Activated naive CD4-positive, alpha-beta T cell treated with anti-CD3 and anti-CD28 coated beads, Interleukin-2, amount 10 ng/mL, durations not matched to agents 7 days and 5 days (primary cell): ENCODE results near the gene MT1M.
"Not testable (repeated sequence)": the region's sequence is repeated elsewhere in the genome, so short reads cannot be mapped to it uniquely, and the experiment has no call there.

Experiments used
- CTCF ChIA-PET: fragments of 350-600 bp; sonication (Branson Sonifier 250); formaldehyde crosslinking; loops from one replicate; lab custom pipeline; 2021; ENCODE audit warnings: antibody characterized with exemption; lab: Charles Lee
- DNase-seq: peaks from one replicate; pipeline ENCODE4 v3.0.0-alpha.2; 2020
- H3K27ac Mint-ChIP-seq: one replicate; pipeline ENCODE4 v1.8.0; 2021; ENCODE audit warnings: mild to moderate bottlenecking, moderate library complexity, mixed read lengths
- H3K27me3 Mint-ChIP-seq: one replicate; pipeline ENCODE4 v1.8.0; 2021; ENCODE audit warnings: mild to moderate bottlenecking, mixed read lengths
- H3K36me3 Mint-ChIP-seq: one replicate; pipeline ENCODE4 v1.8.0; 2021; ENCODE audit warnings: mixed read lengths
- H3K4me1 Mint-ChIP-seq: one replicate; pipeline ENCODE4 v1.8.0; 2021; ENCODE audit warnings: mixed read lengths
- H3K4me3 Mint-ChIP-seq: one replicate; pipeline ENCODE4 v1.8.0; 2021; ENCODE audit warnings: mild to moderate bottlenecking, moderate library complexity, mixed read lengths
- H3K9me3 Mint-ChIP-seq: one replicate; pipeline ENCODE4 v1.8.0; 2021; ENCODE audit warnings: mixed read lengths

Gene MT1M

GRCh38 chr16:56657555-56658326 lies 25.3 kb downstream of the MT1M start, which contains the start of gene MT1F:
TSS of gene MT1F (plus strand) at chr16:56657959. CDS start at chr16:56658059, 100 bp downstream.
- Mint-ChIP-seq H3K9me3 (no peaks in the 10 kb centered on the region), H3K4me1 (peaks cover 31% of the 10 kb centered on the region), H3K27ac (peak within 1 kb of the TSS; percentile 88), H3K36me3 (peaks cover 7% of the 10 kb centered on the region), H3K27me3 (peaks cover 58% of the 10 kb centered on the region), H3K4me3 (peak within 1 kb of the TSS; percentile 98)
- peak; percentile 87 for DNase-seq
- CTCF ChIA-PET, result no interaction called here

- H3K27ac Mint-ChIP-seq, result peak overlapping the region; percentile 88
- no peak for DNase-seq
- CTCF ChIA-PET, result no interaction called here
- H3K9me3 Mint-ChIP-seq, result no peaks in the 10 kb centered on the region
- H3K36me3 Mint-ChIP-seq, result peaks cover 7% of the 10 kb centered on the region
- H3K27me3 Mint-ChIP-seq, result peaks cover 58% of the 10 kb centered on the region
- H3K4me3 Mint-ChIP-seq, result peak overlapping the region; percentile 98
- peaks cover 36% of the 10 kb centered on the region for H3K4me1 Mint-ChIP-seq
Measured at GRCh38 chr16:56658327-56658875, 25.9 kb downstream of the MT1M start.

- H3K4me1 Mint-ChIP-seq, result peaks cover 41% of the 10 kb centered on the region
Measured at GRCh38 chr16:56662357-56663354, 30.2 kb downstream of the MT1M start.

GRCh38 chr16:56664506-56664905 lies 32.0 kb downstream of the MT1M start:
- Mint-ChIP-seq H3K27me3 (peaks cover 77% of the 10 kb centered on the region), H3K36me3 (peaks cover 7% of the 10 kb centered on the region), H3K27ac (no peak overlapping the region), H3K4me3 (no peak overlapping the region), H3K4me1 (peaks cover 45% of the 10 kb centered on the region), H3K9me3 (no peaks in the 10 kb centered on the region)
- DNase-seq, result no peak
- CTCF ChIA-PET, result no interaction called here

More at GRCh38 chr16:56662357-56663354, 30.2 kb downstream of the MT1M start:
- CTCF ChIA-PET, result interaction anchor here (1.2 to 2.1 kb wide), 4 partner anchors 11 to 22 kb away, joined by 4 to 6 read pairs (median 5); no protein-coding TSS in a partner anchor
- peak overlapping the region; percentile 9 for H3K27ac Mint-ChIP-seq
- H3K4me3 Mint-ChIP-seq, result peak overlapping the region; percentile 79
- H3K36me3 Mint-ChIP-seq, result peaks cover 7% of the 10 kb centered on the region
- H3K9me3 Mint-ChIP-seq, result no peaks in the 10 kb centered on the region
- peaks cover 70% of the 10 kb centered on the region for H3K27me3 Mint-ChIP-seq
- peak; percentile 59 for DNase-seq

GRCh38 chr16:56665286-56666261 lies 33.1 kb downstream of the MT1M start:
- DNase-seq, H3K4me3 Mint-ChIP-seq, H3K27ac Mint-ChIP-seq, CTCF ChIA-PET, H3K9me3 Mint-ChIP-seq, H3K36me3 Mint-ChIP-seq: not testable (repeated sequence)
- Mint-ChIP-seq H3K27me3 (peaks cover 88% of the 10 kb centered on the region), H3K4me1 (peaks cover 51% of the 10 kb centered on the region)

DNA sequence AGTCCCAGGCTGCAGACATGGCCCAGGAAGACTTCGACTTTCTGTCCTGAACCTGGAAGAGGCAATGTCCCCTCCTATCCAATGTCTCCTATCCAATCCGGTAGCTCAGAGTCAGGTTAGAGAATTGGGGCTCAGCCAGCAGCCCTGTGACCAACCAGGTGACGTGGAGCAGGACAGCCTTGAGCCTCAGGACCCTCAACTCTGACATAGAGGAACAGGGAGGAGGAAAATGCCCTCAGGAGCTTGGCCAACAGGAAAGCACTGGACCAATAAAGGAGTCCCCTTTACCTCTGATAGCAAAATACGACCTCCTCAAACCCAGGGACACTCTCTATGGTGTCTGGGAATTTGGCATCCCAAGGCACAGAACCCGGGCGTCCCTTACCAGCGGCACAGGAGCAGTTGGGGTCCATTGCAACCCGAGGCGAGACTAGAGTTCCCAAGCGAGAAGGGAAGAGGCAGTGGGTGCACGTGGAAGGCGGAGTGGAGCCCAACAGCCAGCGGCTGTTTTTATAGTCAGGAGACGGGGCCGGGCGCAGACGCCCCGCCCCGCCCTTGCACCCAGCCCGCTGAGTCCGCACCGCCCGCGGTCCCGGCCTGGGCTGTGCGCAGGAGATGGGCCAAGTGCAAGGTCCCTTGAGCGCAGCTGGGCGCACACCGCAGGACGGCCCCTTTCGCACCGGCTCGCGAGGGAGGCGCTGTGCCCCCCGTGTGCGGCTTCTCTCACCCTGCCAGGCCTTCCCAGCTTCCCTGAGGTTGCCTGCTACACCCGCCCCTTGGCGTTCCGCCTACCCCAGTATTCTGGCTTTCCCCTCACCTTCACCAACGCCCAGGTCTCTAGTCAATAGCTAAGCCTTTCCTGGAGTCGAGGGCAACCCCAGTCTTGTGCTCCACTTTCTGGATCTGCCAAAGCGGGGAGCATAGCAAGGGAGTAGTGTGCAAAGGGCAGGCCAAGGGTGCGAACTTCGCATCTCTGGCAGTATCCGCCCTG lies 35.4 kb downstream of the MT1M start, which contains the start of gene MT1G:
Gene MT1G (minus strand): TSS at position 485 of the 991 bp plus-strand sequence. CDS start 72 bp downstream, at position 413.
- Mint-ChIP-seq H3K27ac (no peak within 1 kb of the TSS), H3K27me3 (peaks cover 96% of the 10 kb centered on the region)
- peak; percentile 66 for DNase-seq

DNA sequence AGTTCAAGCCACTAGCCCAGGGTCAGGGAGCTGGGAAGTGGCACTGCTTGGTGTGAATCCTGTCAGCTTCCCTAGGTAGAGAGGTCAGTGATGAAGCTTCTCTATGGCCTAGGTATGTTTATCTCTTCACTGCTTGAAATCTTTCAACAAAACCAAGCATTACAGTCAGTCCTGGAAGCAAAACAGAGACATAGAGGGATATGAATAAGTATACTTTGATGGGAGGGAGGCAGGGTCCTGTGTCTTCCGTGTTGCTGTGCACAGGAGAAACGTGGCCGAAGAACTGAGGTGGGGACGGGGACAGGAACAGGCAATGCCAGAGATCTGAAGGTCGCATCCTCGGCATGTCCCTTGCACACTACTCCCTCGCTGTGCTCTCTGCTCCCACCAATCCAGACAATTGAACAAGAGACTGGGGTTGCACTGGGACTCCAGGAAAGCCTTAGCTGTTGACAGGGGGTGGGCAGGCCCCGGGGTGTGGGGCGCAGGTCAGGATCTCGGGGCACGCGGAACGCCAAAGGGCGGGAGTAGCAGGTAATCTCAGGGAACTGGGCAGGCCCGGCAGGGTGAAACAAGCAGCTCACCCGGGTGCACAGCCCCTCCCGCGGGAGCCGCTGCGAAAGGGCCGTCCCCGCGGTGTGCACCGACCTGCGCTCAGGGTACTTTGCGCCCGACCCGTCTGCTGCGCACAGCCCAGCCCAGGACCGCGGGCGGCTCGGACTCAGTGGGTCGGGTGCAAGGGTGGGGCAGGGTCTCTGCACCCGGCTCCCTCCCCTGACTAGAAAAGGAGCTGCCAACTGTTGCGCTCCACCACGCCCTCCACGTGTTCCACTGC lies 36.8 kb downstream of the MT1M start, which contains the start of gene MT1H:
Gene MT1H (plus strand): TSS at position 810 of the 835 bp plus-strand sequence. CDS start 71 bp downstream, outside the sequence.
- H3K4me3 Mint-ChIP-seq, result peak within 1 kb of the TSS; percentile 28
- H3K27me3 Mint-ChIP-seq, result peaks cover 95% of the 10 kb centered on the region
- no peaks in the 10 kb centered on the region for H3K9me3 Mint-ChIP-seq
- CTCF ChIA-PET, result interaction anchor here (0.9 to 3.0 kb wide), 4 partner anchors 8 to 33 kb away, joined by 3 to 8 read pairs (median 4); no protein-coding TSS in a partner anchor
- peaks cover 2% of the 10 kb centered on the region for H3K36me3 Mint-ChIP-seq
- peaks cover 38% of the 10 kb centered on the region for H3K4me1 Mint-ChIP-seq
- H3K27ac Mint-ChIP-seq, result no peak within 1 kb of the TSS
- DNase-seq, result peak; percentile 39

More for the DNA sequence above, 35.4 kb downstream of the MT1M start, which contains the start of gene MT1G:
- Mint-ChIP-seq H3K36me3 (peaks cover 2% of the 10 kb centered on the region), H3K4me1 (peaks cover 41% of the 10 kb centered on the region), H3K9me3 (no peaks in the 10 kb centered on the region), H3K4me3 (peak within 1 kb of the TSS; percentile 36)
- CTCF ChIA-PET, result interaction anchor here (0.7 to 1.5 kb wide), 3 partner anchors 10 to 67 kb away, joined by 3 to 4 read pairs (median 4); no protein-coding TSS in a partner anchor

- H3K4me3 Mint-ChIP-seq, result no peak overlapping the region
- H3K27me3 Mint-ChIP-seq, result peaks cover 91% of the 10 kb centered on the region
- H3K36me3 Mint-ChIP-seq, result peaks cover 2% of the 10 kb centered on the region
- H3K4me1 Mint-ChIP-seq, result peaks cover 41% of the 10 kb centered on the region
- CTCF ChIA-PET, result interaction anchor here (0.6 to 3.0 kb wide), 3 partner anchors 10 to 52 kb away, joined by 3 to 8 read pairs (median 4); no protein-coding TSS in a partner anchor
- H3K9me3 Mint-ChIP-seq, result no peaks in the 10 kb centered on the region
- DNase-seq, result no peak
- H3K27ac Mint-ChIP-seq, result no peak overlapping the region
Measured at GRCh38 chr16:56669840-56670619, 37.6 kb downstream of the MT1M start.

DNA sequence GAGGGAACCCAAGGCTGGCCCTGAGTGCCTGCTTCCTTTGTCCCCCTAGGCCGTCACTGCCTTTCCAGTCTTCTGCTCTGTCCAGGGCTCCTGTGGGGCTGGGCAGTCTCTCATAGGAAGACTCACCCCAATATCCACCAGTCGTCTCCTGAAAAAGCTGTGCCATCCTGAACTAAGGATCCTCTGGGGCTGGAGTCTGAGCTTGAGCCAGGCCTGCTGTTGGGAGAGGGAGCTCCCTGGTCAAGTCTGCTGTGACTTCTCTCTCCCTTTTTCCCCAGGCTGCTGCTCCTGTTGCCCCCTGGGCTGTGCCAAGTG lies 38.1 kb downstream of the MT1M start:
- CTCF ChIA-PET, result interaction anchor here (0.6 to 3.0 kb wide), 2 partner anchors 31 to 52 kb away, joined by 4 to 8 read pairs; no protein-coding TSS in a partner anchor
- DNase-seq, result no peak
- peaks cover 91% of the 10 kb centered on the region for H3K27me3 Mint-ChIP-seq
- no peaks in the 10 kb centered on the region for H3K9me3 Mint-ChIP-seq
- H3K4me1 Mint-ChIP-seq, result peaks cover 46% of the 10 kb centered on the region
- no peak overlapping the region for H3K4me3 Mint-ChIP-seq
- H3K27ac Mint-ChIP-seq, result no peak overlapping the region
- H3K36me3 Mint-ChIP-seq, result peaks cover 2% of the 10 kb centered on the region

GRCh38 chr16:56671691-56672090 lies 39.2 kb downstream of the MT1M start:
- H3K36me3 Mint-ChIP-seq, H3K27ac Mint-ChIP-seq, H3K4me3 Mint-ChIP-seq, DNase-seq, H3K9me3 Mint-ChIP-seq: not testable (repeated sequence)
- peaks cover 57% of the 10 kb centered on the region for H3K4me1 Mint-ChIP-seq
- peaks cover 91% of the 10 kb centered on the region for H3K27me3 Mint-ChIP-seq
- CTCF ChIA-PET, result interaction anchor here (1.3 to 3.0 kb wide), 2 partner anchors 28 to 30 kb away, joined by 3 to 8 read pairs; no protein-coding TSS in a partner anchor
